GM10248 (cell line): ENCODE measurements around the gene BRINP3.
A peak's percentile ranks its signal among the peaks of the same experiment; 100 is the strongest.

Experiments
- CTCF ChIA-PET: fragments of 300-600 bp; sonication (Branson Sonifier 250); formaldehyde crosslinking; extraction: SDS; loops from one replicate; lab custom pipeline; 2021; ENCODE audit warnings: antibody characterized with exemption; lab: Yijun Ruan, JAX
- POLR2A ChIA-PET: fragments of 350-650 bp; sonication (Branson Sonifier 250); formaldehyde crosslinking; extraction: SDS; loops from one replicate; lab custom pipeline; 2020; ENCODE audit warnings: antibody characterized with exemption; lab: Yijun Ruan, JAX
- DNase-seq: peaks from one replicate; pipeline ENCODE4 v3.0.0; 2012; ENCODE audit errors: extremely low spot score
- TF ChIP-seq, protein P1 (sequence below): IDR thresholded peaks from 2 replicates; pipeline ENCODE4 v1.5.1; 2012; ENCODE audit warnings: mild to moderate bottlenecking, low read depth; ENCODE audit errors: extremely low read depth, missing control alignments, control extremely low read depth

The BRINP3 gene

DNA sequence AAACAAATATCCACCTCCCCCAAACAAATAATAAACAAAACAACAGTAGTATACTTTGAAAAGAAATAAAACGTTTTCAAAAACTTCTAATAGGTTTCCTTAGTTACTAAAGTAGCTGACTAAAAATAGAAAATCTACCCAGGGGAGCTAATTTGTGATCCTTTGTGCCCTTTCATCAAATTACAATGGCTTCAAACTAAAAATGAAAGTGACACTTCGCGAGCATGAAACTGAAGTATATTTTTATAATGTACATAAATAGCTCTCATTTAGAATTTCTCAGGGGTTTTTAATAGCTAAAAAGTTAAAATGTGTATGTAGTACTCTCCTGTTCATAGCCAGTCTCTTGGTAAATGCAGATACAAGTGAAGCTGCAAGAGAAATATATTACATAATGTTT, 78.4 kb downstream of the BRINP3 start:
- ChIA-PET CTCF (no interaction called here), POLR2A (no interaction called here)
- no peak for DNase-seq
- TF ChIP-seq, protein P1, sequence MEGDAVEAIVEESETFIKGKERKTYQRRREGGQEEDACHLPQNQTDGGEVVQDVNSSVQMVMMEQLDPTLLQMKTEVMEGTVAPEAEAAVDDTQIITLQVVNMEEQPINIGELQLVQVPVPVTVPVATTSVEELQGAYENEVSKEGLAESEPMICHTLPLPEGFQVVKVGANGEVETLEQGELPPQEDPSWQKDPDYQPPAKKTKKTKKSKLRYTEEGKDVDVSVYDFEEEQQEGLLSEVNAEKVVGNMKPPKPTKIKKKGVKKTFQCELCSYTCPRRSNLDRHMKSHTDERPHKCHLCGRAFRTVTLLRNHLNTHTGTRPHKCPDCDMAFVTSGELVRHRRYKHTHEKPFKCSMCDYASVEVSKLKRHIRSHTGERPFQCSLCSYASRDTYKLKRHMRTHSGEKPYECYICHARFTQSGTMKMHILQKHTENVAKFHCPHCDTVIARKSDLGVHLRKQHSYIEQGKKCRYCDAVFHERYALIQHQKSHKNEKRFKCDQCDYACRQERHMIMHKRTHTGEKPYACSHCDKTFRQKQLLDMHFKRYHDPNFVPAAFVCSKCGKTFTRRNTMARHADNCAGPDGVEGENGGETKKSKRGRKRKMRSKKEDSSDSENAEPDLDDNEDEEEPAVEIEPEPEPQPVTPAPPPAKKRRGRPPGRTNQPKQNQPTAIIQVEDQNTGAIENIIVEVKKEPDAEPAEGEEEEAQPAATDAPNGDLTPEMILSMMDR: no peak

DNA sequence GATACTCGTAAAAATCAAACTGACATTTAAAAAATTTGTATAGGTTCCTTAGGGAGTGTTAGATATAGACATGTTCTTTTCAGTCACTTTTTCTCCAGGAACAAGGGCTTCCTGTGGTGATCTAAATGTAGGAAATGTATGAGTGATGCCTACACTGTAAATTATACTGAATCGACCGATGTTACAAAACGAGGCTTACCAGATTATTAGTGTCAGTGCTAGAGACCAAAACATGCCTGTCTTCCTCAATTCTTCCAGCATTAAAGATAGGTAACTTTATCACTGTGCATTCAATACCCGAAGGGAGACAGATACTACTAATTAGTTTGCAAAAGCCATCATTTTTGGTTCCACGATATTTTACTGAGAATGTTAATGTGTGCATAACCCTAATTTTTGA, 86.1 kb downstream of the BRINP3 start:
- TF ChIP-seq, protein P1: no peak
- POLR2A ChIA-PET: no interaction called here
- CTCF ChIA-PET: interaction anchor here (1.4 kb wide), 1 partner anchor 27 kb away, joined by 3 read pairs; no protein-coding TSS in a partner anchor
- no peak for DNase-seq

DNA sequence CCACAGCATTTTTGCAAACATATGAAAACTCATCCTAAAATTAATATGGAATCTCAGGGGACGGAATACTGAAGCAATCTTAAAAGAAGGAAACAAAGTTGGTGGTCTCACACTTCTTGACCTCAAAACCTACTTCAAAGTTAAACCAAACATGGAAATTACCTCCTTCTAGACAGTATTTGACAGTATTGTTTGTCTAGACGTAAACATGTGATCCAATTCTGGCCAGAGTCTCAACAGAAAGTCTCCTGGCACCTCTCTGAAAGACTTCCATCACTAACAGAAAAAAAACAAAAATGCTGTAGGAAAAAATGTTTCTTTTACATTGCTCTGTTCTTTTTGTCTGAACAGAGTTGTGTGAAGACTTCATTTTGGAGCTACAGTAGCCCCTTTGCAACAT, 99.7 kb downstream of the BRINP3 start:
- DNase-seq: no peak
- CTCF ChIA-PET: no interaction called here
- POLR2A ChIA-PET: no interaction called here
- TF ChIP-seq, protein P1: no peak

DNA sequence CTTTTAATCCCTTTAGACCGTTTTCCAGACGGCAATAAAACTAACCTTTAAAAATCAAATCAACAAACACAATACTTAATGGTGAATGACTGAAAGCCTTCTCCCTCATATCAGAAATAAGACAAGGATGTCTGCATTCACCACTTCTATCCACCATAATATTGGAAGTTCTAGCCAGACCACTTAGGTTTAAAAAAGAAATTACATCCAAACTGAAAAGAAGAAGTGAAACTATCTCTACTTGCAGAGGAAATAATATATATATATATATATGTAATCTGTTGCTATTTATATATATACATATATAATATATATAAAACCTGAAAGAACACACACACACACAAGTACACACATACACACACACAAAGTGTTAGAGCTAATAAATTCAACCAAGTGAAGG, 100.4 kb downstream of the BRINP3 start:
- ChIA-PET POLR2A (no interaction called here), CTCF (no interaction called here)
- DNase-seq: no peak
- TF ChIP-seq, protein P1: no peak

DNA sequence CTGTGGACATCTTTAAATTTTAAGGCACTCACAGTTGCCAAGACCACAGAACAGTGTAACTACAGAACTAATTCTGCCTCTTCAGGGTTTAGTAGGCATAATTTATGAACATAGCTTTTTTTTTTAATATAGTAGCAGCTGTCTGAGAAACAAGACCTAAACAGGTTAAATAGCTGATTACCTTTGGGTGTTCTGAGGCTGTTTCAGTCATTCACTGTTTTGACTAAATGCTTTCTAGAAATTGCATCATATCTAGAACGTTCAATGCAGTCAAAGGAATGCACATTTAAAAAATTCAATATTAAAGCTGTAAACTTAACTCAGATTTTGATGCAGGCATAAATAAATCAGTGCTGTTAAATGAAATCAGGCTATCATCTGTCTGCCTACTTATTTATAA, 101.6 kb downstream of the BRINP3 start:
- DNase-seq: no peak
- TF ChIP-seq, protein P1: no peak
- ChIA-PET CTCF (no interaction called here), POLR2A (no interaction called here)

DNA sequence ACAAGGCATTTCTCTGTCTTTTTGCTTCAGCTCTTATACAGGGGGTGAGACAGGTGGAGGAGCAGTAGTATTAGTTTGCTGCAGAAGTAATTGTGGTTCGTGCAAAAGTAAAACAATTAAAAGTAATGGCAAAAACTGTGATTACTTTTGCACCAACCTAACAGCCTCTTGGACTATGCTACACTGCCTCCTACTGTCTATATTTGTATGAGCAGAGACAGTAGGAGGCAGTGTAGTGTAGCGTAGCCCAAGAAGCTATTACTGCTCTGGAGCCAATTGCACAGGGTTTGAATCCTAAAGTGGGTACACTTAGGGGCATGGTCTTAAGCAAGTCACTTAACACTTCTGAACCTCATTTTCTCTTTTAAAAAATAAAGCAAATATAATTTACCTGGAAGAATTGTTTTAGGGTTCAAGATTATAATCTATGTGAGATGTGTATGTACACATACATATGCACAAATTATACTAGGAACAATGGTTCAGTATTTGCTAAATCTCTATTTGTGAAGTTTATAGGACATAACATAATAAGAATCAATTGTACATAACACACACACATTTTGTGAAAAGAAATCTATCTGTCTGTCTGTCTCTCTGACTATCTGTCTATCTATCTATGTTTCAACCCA, 103.8 kb downstream of the BRINP3 start:
- ChIA-PET CTCF (interaction anchor here (0.5 to 2.9 kb wide), 4 partner anchors 13 to 1592 kb away, joined by 3 to 19 read pairs (median 3); no protein-coding TSS in a partner anchor), POLR2A (no interaction called here)
- TF ChIP-seq, protein P1: peak; percentile 63
- DNase-seq: peak; percentile 6

DNA sequence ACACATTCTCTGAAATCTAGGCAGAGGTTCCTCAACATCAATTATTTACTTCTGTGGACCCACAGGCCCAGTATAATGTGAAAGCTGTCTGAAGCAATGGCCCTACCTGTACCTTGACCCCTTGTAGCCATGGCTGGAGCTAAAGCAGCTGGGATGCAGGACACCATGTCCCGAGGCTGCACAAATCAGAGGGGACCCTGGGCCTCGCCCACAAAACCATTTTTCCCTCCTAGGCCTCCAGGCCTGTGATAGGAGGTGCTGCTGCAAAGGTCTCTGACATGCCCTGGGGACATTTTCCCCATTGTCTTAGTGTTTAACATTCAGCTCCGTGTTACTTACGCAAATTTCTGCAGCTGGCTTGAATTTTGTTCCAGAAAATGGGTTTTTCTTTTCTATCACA, 110.5 kb downstream of the BRINP3 start:
- TF ChIP-seq, protein P1: no peak
- ChIA-PET CTCF (no interaction called here), POLR2A (no interaction called here)
- DNase-seq: no peak
